Erythroblast (primary cell): Measurements from ENCODE around the gene GMDS.

Experiments
- GATA1 ChIP-seq: IDR thresholded peaks from 2 replicates; pipeline ENCODE4 v1.6.1; 2011; ENCODE audit warnings: low read depth, mild to moderate bottlenecking, control low read depth, low read length, moderate library complexity
- POLR2A ChIP-seq: IDR thresholded peaks from 2 replicates; pipeline ENCODE4 v1.6.1; 2011; ENCODE audit warnings: mild to moderate bottlenecking, low read length

- no peak for TF ChIP-seq POLR2A
- TF ChIP-seq GATA1 = no peak
Measured at GRCh38 chr6:1663511-1663910, 581.9 kb downstream of the GMDS start.
